AG09319 (cell line): ENCODE results near the gene UVSSA.

Experiments
- DNase-seq: peaks from one replicate; pipeline ENCODE4 v3.0.0-alpha.2; 2010; ENCODE audit warnings: low read depth; ENCODE audit errors: extremely low read depth
- TF ChIP-seq, protein P1 (sequence below): IDR thresholded peaks from 2 replicates; pipeline ENCODE4 v1.5.1; 2011; ENCODE audit warnings: low read depth, mild to moderate bottlenecking, inconsistent platforms, low read length, moderate library complexity

Gene UVSSA

DNA sequence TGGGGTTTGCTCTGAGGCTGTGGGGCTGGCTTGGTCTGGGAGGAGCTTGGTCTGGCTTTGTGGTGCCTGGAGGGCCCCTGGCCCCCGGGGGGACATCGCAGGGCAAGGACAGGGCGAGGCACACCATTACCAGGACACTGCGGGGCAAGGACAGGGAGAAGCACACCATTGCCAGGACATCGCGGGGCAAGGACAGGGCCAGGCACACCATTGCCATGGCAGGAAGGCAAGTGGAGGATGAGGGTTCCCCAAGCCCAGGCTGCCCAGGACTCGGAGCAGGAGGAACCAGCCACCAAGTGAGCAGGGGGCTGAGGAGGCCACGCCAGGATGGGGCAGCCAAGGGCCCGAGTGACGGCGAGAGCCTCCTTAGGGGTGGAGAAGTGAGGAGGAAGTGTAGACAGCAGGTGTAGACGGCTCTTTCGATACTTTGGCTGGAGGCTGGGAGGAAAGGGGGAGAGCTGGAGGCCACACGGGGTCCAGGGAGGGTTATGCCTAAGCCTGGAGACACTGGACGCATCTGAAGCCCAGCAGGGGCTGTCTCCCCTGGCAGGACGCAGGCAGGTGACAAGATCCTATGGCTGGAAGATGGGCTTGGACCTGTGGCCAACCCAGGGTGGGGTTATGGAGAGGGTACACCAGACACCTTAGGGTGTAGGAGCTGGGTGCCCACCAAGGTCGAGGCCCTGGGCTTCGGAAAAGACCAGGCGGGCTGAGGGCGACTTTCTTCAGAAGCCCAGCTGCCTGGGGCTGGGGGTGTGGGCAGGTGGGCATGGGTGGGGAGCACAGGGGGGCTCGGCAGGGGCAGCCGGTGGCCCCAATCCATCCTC lies 51.9 kb downstream of the UVSSA start:
- TF ChIP-seq, protein P1, sequence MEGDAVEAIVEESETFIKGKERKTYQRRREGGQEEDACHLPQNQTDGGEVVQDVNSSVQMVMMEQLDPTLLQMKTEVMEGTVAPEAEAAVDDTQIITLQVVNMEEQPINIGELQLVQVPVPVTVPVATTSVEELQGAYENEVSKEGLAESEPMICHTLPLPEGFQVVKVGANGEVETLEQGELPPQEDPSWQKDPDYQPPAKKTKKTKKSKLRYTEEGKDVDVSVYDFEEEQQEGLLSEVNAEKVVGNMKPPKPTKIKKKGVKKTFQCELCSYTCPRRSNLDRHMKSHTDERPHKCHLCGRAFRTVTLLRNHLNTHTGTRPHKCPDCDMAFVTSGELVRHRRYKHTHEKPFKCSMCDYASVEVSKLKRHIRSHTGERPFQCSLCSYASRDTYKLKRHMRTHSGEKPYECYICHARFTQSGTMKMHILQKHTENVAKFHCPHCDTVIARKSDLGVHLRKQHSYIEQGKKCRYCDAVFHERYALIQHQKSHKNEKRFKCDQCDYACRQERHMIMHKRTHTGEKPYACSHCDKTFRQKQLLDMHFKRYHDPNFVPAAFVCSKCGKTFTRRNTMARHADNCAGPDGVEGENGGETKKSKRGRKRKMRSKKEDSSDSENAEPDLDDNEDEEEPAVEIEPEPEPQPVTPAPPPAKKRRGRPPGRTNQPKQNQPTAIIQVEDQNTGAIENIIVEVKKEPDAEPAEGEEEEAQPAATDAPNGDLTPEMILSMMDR = no peak

DNA sequence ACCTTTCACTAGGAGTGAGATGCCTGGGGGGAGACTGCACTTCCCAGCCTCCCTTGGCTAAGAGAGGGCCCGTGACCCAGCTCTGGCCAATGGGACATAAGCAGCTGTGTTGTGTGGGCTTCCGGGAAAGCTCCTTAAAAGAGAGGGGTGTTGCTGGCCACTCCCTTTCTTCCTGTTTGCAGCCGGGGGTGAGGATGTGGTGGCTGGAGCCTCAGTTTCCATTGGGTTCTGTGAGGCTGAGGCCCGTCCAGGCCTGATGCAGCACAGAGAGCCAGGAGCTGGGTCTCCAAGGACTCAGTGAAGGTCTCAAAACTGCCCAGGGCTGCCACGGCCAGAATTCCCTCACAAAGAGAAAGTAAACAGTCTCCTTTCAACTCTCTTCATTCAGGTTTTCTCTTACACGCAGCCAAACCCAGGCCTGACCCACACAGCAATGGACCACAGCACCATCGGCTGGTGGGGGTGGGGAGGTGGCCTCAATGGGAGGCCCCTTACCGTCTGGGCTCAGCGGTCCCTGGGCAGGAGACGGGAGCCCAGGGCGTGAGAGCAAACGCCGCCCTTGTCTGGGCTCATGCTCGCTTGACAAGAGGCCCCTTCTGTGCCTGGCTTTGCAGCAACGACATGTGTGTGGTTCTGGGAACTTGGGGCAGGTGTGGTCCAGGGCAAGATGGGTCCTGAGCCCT lies 52.6 kb downstream of the UVSSA start:
- DNase-seq = no peak
- TF ChIP-seq, protein P1 = no peak

More for the DNA sequence above, 51.9 kb downstream of the UVSSA start:
- no peak for DNase-seq

DNA sequence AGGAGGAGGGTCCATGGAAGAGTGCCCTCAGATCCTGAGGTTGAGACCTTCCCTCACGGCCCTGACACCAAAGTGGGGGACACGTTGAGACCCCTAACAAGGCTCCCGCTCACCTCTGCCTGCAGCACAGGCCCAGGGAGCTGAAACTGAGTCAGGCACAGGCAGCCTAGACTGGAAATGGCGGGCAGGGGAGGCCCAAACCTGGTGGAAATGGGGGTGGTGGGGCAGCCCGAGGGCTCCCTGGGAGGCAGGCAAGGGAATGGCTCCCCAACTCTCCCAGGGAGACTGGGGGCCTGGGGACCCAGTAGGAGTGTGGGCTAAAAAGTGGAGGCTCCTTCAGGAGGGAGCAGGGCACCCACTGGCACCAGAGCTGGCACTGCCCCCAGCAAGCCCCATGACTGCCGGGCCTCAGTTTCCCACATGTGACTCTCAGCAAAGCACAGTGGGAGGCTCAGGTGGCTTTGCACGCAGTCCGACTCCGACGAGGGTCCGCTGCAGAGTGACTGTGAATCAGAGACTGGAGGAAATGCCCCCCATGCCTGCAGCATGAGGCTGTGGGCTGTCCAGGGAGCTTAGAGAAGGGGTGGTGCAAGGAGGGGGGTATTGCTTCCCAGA lies 53.3 kb downstream of the UVSSA start:
- TF ChIP-seq, protein P1 = no peak
- no peak for DNase-seq

DNA sequence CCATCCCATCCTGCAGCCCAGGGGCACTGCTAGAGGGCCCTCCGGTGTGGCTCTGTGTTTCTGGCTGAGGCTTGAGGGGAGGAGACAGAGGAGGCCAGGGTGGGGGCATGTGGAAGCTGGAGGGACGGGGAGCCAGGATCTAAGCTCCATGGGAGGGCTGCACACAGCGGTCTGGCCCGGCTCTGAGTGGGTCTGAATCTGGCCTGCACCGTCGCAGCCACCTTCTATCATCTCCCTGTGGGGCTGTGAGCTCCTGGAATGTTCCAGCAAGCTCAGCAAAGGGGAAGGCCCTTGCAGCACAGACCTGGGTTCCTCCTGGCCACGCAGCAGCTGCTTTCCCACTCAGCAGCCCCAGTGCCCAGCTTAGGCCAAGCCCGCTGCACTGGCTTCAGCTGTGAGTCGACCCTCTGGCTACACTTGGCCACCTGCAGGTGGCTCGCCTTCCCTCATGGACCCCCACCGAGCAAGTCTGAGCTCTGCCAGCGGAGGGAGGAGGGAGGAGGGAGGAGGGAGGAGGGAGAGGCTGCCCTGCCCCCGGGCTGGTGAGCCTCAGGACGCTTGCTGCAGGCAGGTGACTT lies 53.9 kb downstream of the UVSSA start:
- TF ChIP-seq, protein P1 = no peak
- DNase-seq = no peak

DNA sequence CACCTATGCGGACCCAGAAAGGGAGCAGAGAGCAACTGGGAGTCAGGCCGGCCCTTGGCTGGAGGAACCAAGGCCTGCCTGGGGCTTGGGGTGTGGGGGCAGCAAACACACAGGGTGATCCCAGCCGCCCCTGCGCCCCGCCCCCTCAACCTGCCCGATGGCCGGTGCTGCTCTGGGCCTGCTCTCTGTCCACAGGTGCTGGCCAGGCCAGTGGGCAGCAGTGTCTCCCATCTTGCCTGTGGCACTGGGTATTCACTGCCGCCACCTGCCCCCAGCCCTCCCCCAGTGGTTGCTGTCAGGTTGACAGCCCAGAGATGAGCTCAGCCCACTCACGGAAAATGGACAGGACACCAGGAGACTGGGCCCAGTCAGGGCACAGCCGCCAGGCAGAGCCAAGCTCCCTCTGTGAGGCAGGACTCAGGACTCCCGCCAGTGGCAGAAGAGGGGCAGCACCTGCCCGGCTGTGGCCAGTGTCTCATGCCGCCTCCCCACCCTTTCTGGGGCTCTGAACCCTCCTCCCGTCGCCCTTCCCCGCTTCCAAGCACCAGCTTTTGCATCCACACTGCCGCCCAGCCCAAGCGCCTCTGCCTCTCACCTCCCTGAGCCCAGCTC lies 54.5 kb downstream of the UVSSA start:
- no peak for DNase-seq
- TF ChIP-seq, protein P1 = no peak

DNA sequence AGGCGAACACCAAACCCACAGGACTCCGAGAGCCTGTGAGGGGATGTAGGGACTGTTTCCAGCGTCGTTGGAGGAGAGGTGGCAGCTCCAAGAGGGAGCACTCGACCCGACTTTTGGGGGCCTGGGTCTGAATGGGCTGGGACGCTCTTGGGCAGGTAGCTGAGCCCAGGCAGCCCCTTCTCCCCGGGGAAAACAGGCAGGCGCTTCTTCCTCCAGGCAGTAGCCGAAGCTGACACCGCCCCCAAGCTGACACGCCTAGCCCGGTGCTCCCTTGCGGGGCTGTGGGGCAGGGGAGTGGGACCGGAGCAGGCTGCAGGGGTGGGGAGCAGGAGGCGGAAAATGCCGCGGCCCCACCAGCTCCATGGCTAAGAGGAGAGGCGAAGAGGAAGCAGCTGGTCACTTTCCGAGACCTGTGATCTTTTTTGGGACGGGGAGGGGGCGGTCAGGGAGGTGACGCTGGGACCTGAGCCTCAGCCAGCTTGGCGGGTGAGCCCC lies 55.1 kb downstream of the UVSSA start:
- DNase-seq = no peak
- TF ChIP-seq, protein P1 = no peak
